Measurements from ENCODE around the gene MFSD6. TPM values are rescaled to one million over a fixed set of nuclear protein-coding genes. Genes with fewer than 3 reads are reported as not detected.

MFSD6 gene
- total and polyA plus RNA-seq, 4 experiments from 2014 or later: 7.7 to 47.5 (median 33.7) TPM

DNA sequence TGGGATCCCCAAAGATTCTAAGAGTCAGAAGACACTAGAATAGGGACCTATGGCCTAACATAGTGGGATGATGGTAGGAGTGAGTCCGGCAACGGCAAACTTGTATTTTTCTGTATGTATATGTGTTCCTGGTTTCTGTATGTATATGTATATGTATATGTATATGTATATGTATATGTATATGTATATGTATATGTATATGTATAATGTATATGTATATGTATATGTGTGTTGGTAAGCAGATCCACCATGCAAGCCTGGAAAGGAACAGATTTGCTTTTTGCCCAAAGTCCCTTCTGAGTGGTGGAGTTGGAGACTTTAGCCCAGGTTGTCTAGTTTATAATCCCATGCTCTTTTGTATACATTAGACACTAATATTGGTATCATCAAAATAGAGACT lies 46.6 kb downstream of the MFSD6 start:
- H3K4me1 Mint-ChIP-seq: peaks cover 41 to 67% (median 50%) of the 10 kb centered on the region in 4 donors
- H3K27me3 ChIP-seq (ENCODE audit: insufficient read depth, low read length): no peaks in the 10 kb centered on the region
- no peak overlapping the region for H3K4me3 Mint-ChIP-seq
- no peaks in the 10 kb centered on the region for H3K9me3 ChIP-seq (ENCODE audit: control insufficient read depth in 1 of 2, low read length in 2 of 2)
- peaks cover 0 to 5% (median 0%) of the 10 kb centered on the region in 8 donors for H3K9me3 Mint-ChIP-seq
- H3K27ac Mint-ChIP-seq: no peak overlapping the region
- peaks cover 16% of the 10 kb centered on the region for H3K4me1 ChIP-seq (ENCODE audit: insufficient read depth, low read length)
- no peaks in the 10 kb centered on the region for H3K27me3 Mint-ChIP-seq
- peaks cover 51 to 77% of the 10 kb centered on the region in 2 donors for H3K36me3 Mint-ChIP-seq
- no peak for DNase-seq
- intact Hi-C loops (cut with micrococcal nuclease): no loop called here
- no peak overlapping the region for H3K27ac ChIP-seq (ENCODE audit: low read depth, low read length)
- CTCF ChIA-PET (ENCODE audit: partially characterized antibody): interaction anchor here (0.8 kb wide), 1 partner anchor 8 kb away, joined by 3 read pairs; no protein-coding TSS in a partner anchor
- POLR2A ChIA-PET (ENCODE audit: partially characterized antibody): interaction anchor here (0.9 kb wide), 1 partner anchor 79 kb away, joined by 3 read pairs; no protein-coding TSS in a partner anchor
- H3K36me3 ChIP-seq (ENCODE audit: insufficient read depth, low read length): peaks cover 11% of the 10 kb centered on the region
- H3K4me3 ChIP-seq (ENCODE audit: low read length in 2 of 2): no peak overlapping the region

- Histone ChIP-seq H3K4me1 (ENCODE audit: insufficient read depth, low read length) (peaks cover 18% of the 10 kb centered on the region), H3K27me3 (ENCODE audit: insufficient read depth, low read length) (no peaks in the 10 kb centered on the region), H3K4me3 (ENCODE audit: low read length in 2 of 2) (no peak overlapping the region), H3K27ac (ENCODE audit: low read depth, low read length) (no peak overlapping the region), H3K36me3 (ENCODE audit: insufficient read depth, low read length) (peaks cover 11% of the 10 kb centered on the region), H3K9me3 (ENCODE audit: control insufficient read depth in 1 of 2, low read length in 2 of 2) (no peaks in the 10 kb centered on the region)
- Mint-ChIP-seq H3K27me3 (no peaks in the 10 kb centered on the region), H3K4me1 (peaks cover 41 to 73% (median 57%) of the 10 kb centered on the region in 4 donors), H3K27ac (no peak overlapping the region), H3K9me3 (peaks cover 0 to 5% (median 0%) of the 10 kb centered on the region in 8 donors), H3K36me3 (peaks cover 53 to 79% of the 10 kb centered on the region in 2 donors), H3K4me3 (no peak overlapping the region)
- intact Hi-C loops (cut with micrococcal nuclease): no loop called here
- ChIA-PET POLR2A (ENCODE audit: partially characterized antibody) (interaction anchor here (0.9 kb wide), 1 partner anchor 78 kb away, joined by 3 read pairs; no protein-coding TSS in a partner anchor), CTCF (ENCODE audit: partially characterized antibody) (no interaction called here)
- no peak for DNase-seq
These were observed 47.4 kb downstream of the MFSD6 start for GRCh38 chr2:190455358-190456095.

DNA sequence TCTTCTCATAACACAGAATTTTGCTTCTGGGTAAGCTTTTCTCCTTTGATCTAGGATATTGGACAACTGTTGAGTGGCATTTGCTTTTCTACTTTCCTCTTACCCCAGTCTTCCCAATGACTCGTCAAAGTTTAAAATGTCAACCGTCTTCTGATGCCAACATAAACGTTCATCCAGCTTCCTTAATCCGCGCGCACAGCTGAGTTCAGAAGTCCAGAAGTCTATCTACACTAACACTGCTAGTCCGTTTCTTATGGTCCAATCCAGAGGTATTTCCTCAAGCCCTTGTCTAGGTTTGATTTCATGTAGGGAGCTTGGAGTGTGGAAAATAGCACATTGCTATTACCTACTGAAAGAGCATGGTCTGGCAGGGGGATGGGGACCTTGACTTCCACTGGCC lies 48.7 kb downstream of the MFSD6 start:
- ChIA-PET POLR2A (ENCODE audit: partially characterized antibody) (no interaction called here), CTCF (ENCODE audit: partially characterized antibody) (no interaction called here)
- H3K4me3 ChIP-seq (ENCODE audit: low read length in 2 of 2): no peak overlapping the region
- Mint-ChIP-seq H3K36me3 (peaks cover 48 to 74% of the 10 kb centered on the region in 2 donors), H3K4me3 (no peak overlapping the region), H3K27me3 (no peaks in the 10 kb centered on the region), H3K27ac (peak overlapping the region in 1 of 7 donors; percentile 81), H3K9me3 (peaks cover 0 to 5% (median 0%) of the 10 kb centered on the region in 8 donors), H3K4me1 (peaks cover 39 to 69% (median 54%) of the 10 kb centered on the region in 4 donors)
- H3K27ac ChIP-seq (ENCODE audit: low read depth, low read length): no peak overlapping the region
- no peaks in the 10 kb centered on the region for H3K9me3 ChIP-seq (ENCODE audit: control insufficient read depth in 1 of 2, low read length in 2 of 2)
- intact Hi-C loops (cut with micrococcal nuclease): no loop called here
- peaks cover 14% of the 10 kb centered on the region for H3K4me1 ChIP-seq (ENCODE audit: insufficient read depth, low read length)
- H3K36me3 ChIP-seq (ENCODE audit: insufficient read depth, low read length): peaks cover 11% of the 10 kb centered on the region
- no peak for DNase-seq
- H3K27me3 ChIP-seq (ENCODE audit: insufficient read depth, low read length): no peaks in the 10 kb centered on the region

DNA sequence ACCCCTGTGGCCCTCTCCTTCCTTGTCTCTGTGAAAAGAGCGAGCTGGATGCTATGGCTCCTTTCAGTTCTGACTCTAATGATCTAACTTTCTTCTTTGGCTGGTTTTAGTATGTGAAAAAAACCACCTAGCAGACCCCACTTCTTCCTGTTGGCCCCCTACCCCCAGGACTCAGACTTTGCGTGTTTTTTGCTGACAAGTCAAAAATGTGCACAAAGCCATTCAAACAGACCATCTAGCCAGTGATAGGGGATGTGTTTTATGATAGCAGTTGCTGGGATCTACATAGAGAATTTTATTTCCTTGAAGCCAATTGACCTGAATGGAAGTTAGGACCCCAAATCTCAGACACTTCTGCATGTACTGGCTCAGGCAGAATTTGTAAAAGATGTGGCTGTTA lies 49.1 kb downstream of the MFSD6 start:
- ChIA-PET CTCF (ENCODE audit: partially characterized antibody) (no interaction called here), POLR2A (ENCODE audit: partially characterized antibody) (no interaction called here)
- H3K4me1 ChIP-seq (ENCODE audit: insufficient read depth, low read length): peaks cover 18% of the 10 kb centered on the region
- H3K27ac Mint-ChIP-seq: peak overlapping the region in 1 of 7 donors; percentile 12
- no peaks in the 10 kb centered on the region for H3K27me3 ChIP-seq (ENCODE audit: insufficient read depth, low read length)
- intact Hi-C loops (cut with micrococcal nuclease): no loop called here
- H3K4me1 Mint-ChIP-seq: peaks cover 39 to 70% (median 57%) of the 10 kb centered on the region in 4 donors
- no peaks in the 10 kb centered on the region for H3K27me3 Mint-ChIP-seq
- no peak overlapping the region for H3K27ac ChIP-seq (ENCODE audit: low read depth, low read length)
- peaks cover 11% of the 10 kb centered on the region for H3K36me3 ChIP-seq (ENCODE audit: insufficient read depth, low read length)
- no peak overlapping the region for H3K4me3 ChIP-seq (ENCODE audit: low read length in 2 of 2)
- H3K9me3 ChIP-seq (ENCODE audit: control insufficient read depth in 1 of 2, low read length in 2 of 2): no peaks in the 10 kb centered on the region
- peaks cover 0 to 5% (median 0%) of the 10 kb centered on the region in 8 donors for H3K9me3 Mint-ChIP-seq
- no peak for DNase-seq
- H3K4me3 Mint-ChIP-seq: no peak overlapping the region
- peaks cover 48 to 72% of the 10 kb centered on the region in 2 donors for H3K36me3 Mint-ChIP-seq

GRCh38 chr2:190458352-190459107 lies 50.4 kb downstream of the MFSD6 start:
- intact Hi-C loops (cut with micrococcal nuclease): no loop called here

DNA sequence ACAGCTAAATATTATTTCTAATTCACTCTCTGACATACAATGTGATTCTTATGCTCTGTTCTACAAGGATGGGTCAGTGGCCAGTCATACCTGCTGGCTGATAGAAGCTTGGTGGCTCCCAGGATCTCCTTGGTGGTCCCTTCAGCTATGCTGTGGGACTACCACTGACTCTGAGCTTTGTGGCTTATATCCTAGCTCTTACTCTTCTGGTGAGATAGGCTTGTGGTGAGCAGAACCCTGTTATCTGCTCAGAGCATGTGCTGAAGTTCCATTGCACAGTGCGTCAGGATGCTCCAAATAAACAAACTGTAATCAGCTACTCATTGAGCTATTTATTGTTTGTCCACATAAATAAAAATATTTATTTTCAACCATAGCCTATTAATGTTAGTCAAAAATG lies 51.7 kb downstream of the MFSD6 start:
- Mint-ChIP-seq H3K36me3 (peaks cover 36 to 57% of the 10 kb centered on the region in 2 donors), H3K9me3 (no peaks in the 10 kb centered on the region), H3K4me1 (peaks cover 40 to 72% (median 64%) of the 10 kb centered on the region in 4 donors), H3K4me3 (no peak overlapping the region), H3K27ac (peak overlapping the region in 2 of 7 donors; percentile 29 to 54), H3K27me3 (no peaks in the 10 kb centered on the region)
- POLR2A ChIA-PET (ENCODE audit: partially characterized antibody): interaction anchor here (1.9 kb wide), 1 partner anchor 52 kb away, joined by 5 read pairs; no protein-coding TSS in a partner anchor
- H3K27ac ChIP-seq (ENCODE audit: low read depth, low read length): no peak overlapping the region
- CTCF ChIA-PET (ENCODE audit: partially characterized antibody): no interaction called here
- H3K36me3 ChIP-seq (ENCODE audit: insufficient read depth, low read length): peaks cover 11% of the 10 kb centered on the region
- intact Hi-C loops (cut with micrococcal nuclease): no loop called here
- H3K4me3 ChIP-seq (ENCODE audit: low read length in 2 of 2): no peak overlapping the region
- H3K9me3 ChIP-seq (ENCODE audit: control insufficient read depth in 1 of 2, low read length in 2 of 2): no peaks in the 10 kb centered on the region
- H3K4me1 ChIP-seq (ENCODE audit: insufficient read depth, low read length): peaks cover 38% of the 10 kb centered on the region
- H3K27me3 ChIP-seq (ENCODE audit: insufficient read depth, low read length): no peaks in the 10 kb centered on the region
- DNase-seq: no peak

More at GRCh38 chr2:190458352-190459107, 50.4 kb downstream of the MFSD6 start:
- Mint-ChIP-seq H3K36me3 (peaks cover 40 to 67% of the 10 kb centered on the region in 2 donors), H3K27ac (peak overlapping the region in 1 of 7 donors; percentile 18), H3K27me3 (no peaks in the 10 kb centered on the region), H3K4me3 (peak overlapping the region in 1 of 8 donors; percentile 45), H3K4me1 (peaks cover 34 to 69% (median 58%) of the 10 kb centered on the region in 4 donors), H3K9me3 (peaks cover 0 to 1% (median 0%) of the 10 kb centered on the region in 8 donors)
- Histone ChIP-seq H3K4me3 (ENCODE audit: low read length in 2 of 2) (no peak overlapping the region), H3K9me3 (ENCODE audit: control insufficient read depth in 1 of 2, low read length in 2 of 2) (no peaks in the 10 kb centered on the region), H3K27me3 (ENCODE audit: insufficient read depth, low read length) (no peaks in the 10 kb centered on the region), H3K36me3 (ENCODE audit: insufficient read depth, low read length) (peaks cover 11% of the 10 kb centered on the region), H3K27ac (ENCODE audit: low read depth, low read length) (no peak overlapping the region), H3K4me1 (ENCODE audit: insufficient read depth, low read length) (peaks cover 26% of the 10 kb centered on the region)
- ChIA-PET POLR2A (ENCODE audit: partially characterized antibody) (interaction anchor here (1.9 kb wide), 1 partner anchor 51 kb away, joined by 5 read pairs; no protein-coding TSS in a partner anchor), CTCF (ENCODE audit: partially characterized antibody) (interaction anchor here (1.1 kb wide), 1 partner anchor 17 kb away, joined by 3 read pairs; no protein-coding TSS in a partner anchor)
- no peak for DNase-seq

GRCh38 chr2:190460487-190460886 lies 52.3 kb downstream of the MFSD6 start:
- no peaks in the 10 kb centered on the region for H3K27me3 Mint-ChIP-seq
- CTCF ChIA-PET (ENCODE audit: partially characterized antibody): no interaction called here
- H3K27me3 ChIP-seq (ENCODE audit: insufficient read depth, low read length): no peaks in the 10 kb centered on the region
- H3K27ac Mint-ChIP-seq: peak overlapping the region in 1 of 7 donors; percentile 13
- H3K27ac ChIP-seq (ENCODE audit: low read depth, low read length): no peak overlapping the region
- peaks cover 41% of the 10 kb centered on the region for H3K4me1 ChIP-seq (ENCODE audit: insufficient read depth, low read length)
- H3K9me3 Mint-ChIP-seq: no peaks in the 10 kb centered on the region
- peaks cover 11% of the 10 kb centered on the region for H3K36me3 ChIP-seq (ENCODE audit: insufficient read depth, low read length)
- intact Hi-C loops (cut with micrococcal nuclease): no loop called here
- no peak overlapping the region for H3K4me3 ChIP-seq (ENCODE audit: low read length in 2 of 2)
- peaks cover 41 to 75% (median 65%) of the 10 kb centered on the region in 4 donors for H3K4me1 Mint-ChIP-seq
- no peak overlapping the region for H3K4me3 Mint-ChIP-seq
- POLR2A ChIA-PET (ENCODE audit: partially characterized antibody): no interaction called here
- no peak for DNase-seq
- H3K9me3 ChIP-seq (ENCODE audit: control insufficient read depth in 1 of 2, low read length in 2 of 2): no peaks in the 10 kb centered on the region
- peaks cover 33 to 54% of the 10 kb centered on the region in 2 donors for H3K36me3 Mint-ChIP-seq
